ENCODE results near the gene ZDHHC8.

Gene ZDHHC8

GRCh38 chr22:20114506-20115475, 16.8 kb upstream of the ZDHHC8 start:
- DNase-seq (ENCODE audit: low read depth in 2 of 2) = no peak

GRCh38 chr22:20115691-20116375, 15.8 kb upstream of the ZDHHC8 start, which contains the start of gene RANBP1:
Gene RANBP1 (plus strand): TSS chr22:20116104. CDS start chr22:20116185, 81 bp downstream.
- no peak for DNase-seq (ENCODE audit: low read depth in 2 of 2)

- DNase-seq (ENCODE audit: low read depth in 2 of 2) = no peak
These were observed 15.1 kb upstream of the ZDHHC8 start for GRCh38 chr22:20116376-20116950.

DNA sequence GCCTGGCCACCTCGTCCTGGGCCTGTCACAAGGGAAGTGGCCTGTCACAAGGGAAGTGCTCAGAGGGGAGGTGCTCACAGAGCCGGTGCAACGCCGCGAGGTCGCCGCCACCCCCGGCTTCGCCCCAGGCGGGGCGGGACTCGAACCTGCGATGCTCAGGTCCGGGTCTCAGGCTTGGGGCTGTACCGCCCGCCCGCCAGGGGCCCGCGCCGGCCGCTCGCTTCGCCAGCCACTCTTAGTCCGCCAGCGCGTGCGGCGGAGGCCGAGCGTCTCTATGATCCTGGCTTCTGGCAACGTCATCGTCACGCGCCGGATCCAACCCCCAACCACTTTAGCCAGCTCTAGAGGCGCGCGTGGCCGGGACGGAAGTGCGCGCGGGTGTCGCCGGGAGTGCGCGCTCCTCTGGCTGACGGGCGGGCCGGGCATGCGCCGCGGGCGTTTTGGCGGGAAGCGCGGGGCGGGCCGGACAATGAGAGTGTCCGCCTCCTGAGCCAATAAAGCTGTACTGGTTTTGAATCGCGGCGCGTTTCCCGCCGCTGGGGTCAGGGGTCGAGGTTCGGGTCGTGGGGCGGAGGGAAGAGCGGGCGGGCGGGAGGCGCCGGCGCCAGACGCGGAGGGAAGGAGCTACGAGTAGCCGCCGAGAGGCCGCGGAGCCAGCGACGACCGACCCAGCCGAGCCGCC, 14.5 kb upstream of the ZDHHC8 start, which contains the start of gene TRMT2A:
Gene TRMT2A (minus strand): TSS at position 276 of the 682 bp plus-strand sequence. CDS start 320 bp downstream, outside the sequence.
- DNase-seq (ENCODE audit: low read depth in 2 of 2) = peak; percentile 93 to 94

GRCh38 chr22:20117633-20118299, 13.8 kb upstream of the ZDHHC8 start:
- DNase-seq (ENCODE audit: low read depth in 2 of 2) = peak; percentile 67 to 78

DNA sequence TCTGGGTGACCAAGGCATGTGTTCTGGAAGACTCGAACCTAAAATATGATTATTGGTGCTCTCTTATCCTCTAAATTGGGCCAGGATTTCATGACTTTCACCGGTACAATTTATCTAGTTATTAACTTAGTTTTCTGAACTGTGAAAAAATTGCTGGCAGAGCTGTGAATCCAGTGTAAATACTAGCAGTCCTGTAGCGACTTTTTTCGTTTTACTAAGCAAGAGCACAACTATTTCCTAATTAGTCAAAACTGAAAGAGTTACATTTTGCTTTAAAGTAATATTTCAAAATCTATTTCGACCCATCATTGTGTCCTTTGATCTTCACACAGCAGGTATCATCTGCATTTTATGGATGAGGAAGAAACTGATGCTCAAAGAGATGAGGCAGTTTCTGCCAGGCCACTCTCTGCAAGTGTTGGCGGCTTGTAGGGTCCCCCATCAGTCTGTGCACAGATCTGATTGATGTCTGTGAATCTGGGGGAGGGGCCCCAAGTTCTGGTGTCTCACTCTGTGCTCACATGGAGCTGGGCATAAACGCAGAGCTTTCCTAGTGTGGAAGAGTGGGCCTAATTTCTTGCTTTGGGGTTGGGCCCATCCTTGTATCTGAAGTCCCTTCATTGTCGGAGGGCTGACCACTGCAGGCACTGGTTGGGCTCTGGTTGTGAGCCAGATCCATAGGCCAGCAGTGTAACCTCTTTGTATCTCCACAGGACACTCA, 13.1 kb upstream of the ZDHHC8 start:
- no peak for DNase-seq (ENCODE audit: low read depth in 2 of 2)

DNA sequence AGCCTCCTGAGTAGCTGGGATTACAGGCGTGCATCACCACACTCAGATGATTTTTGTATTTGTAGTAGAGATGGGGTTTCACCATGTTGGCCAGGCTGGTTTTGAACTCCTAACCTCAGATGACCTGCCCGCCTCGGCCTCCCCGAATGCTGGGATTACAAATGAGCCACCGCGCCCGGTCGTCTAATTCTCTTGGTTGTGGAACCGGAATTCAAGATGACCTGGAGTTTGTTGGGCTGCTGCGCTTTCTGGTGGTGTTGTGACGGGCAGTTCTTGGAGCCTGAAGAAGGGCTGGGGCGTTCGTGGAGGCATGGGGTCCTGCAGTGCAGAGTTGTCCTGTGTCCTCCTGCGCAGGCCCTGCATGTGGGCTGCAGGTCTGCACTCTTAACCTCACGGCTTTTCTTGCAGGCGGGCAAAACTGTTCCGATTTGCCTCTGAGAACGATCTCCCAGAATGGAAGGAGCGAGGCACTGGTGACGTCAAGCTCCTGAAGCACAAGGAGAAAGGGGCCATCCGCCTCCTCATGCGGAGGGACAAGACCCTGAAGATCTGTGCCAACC, 9.7 kb upstream of the ZDHHC8 start:
- no peak for DNase-seq (ENCODE audit: low read depth in 2 of 2)

GRCh38 chr22:20123366-20124082, 8.1 kb upstream of the ZDHHC8 start:
- no peak for DNase-seq (ENCODE audit: low read depth in 2 of 2)

DNA sequence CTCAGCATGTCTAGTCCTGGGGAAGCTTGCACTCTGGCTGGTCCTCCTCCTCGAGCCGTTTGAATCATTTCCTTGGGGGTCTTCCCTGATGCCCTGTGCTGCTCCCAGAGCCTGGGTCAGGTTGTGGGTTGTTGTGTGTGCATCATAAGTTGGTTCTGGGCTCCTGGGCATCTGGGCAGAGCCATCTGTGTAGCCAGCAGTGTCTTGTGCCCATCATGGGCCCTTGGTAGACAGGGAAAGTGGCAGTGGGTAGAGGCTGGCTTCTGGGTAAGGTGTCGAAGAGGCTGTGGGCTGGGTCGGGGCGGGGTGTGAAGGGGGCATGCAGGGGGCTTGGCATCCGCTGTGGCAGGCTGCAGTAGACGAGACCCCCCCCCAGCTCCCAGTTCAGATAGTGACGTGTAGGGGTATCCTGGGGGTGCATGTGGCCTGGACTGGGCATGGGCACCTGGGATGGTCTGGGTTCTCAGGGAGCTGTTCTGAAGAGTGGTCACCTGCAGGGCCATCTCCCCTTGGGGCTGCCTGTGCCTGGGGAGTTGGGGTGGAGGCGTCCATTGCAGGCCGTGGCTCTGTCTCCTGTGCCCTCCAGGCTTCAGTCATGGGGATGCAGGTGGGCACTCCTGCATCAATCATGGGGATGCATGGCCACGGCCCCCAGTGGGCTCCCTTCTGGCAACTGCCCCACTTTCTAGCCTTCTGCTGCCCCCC, 7.4 kb upstream of the ZDHHC8 start:
- no peak for DNase-seq (ENCODE audit: low read depth in 2 of 2)

GRCh38 chr22:20125201-20126174, 6.1 kb upstream of the ZDHHC8 start:
- DNase-seq (ENCODE audit: low read depth in 2 of 2) = no peak

GRCh38 chr22:20126284-20127029, 5.1 kb upstream of the ZDHHC8 start:
- DNase-seq (ENCODE audit: low read depth in 2 of 2) = no peak

DNA sequence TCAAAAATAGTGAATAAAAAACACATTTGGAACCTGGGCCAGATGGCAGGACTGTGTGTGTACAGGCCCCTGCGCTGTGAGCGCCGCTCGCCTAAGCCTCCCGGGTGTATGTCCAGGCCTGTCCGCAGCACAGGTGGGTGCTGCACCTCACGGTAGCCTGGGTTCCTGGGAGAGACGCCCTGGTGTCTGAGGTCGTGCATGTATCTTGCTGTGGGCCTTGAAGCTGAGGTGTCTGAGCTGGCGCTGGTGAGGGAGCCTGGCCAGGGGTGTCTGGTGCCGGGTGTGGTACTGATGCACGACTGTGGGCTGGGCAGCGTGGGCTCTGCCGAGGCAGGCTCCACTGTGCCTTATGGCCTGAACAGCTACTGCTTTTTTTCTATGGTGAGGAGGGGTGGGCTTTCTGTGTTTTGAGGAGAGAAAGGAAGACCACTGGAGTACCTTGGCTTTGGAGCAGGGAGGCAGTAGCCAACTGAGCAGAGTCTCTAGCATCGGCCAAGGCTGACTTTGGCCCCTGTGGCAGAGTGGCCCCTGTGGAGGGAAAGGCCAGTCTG, 4.2 kb upstream of the ZDHHC8 start:
- no peak for DNase-seq (ENCODE audit: low read depth in 2 of 2)

GRCh38 chr22:20127869-20128618, 3.6 kb upstream of the ZDHHC8 start:
- no peak for DNase-seq (ENCODE audit: low read depth in 2 of 2)

DNA sequence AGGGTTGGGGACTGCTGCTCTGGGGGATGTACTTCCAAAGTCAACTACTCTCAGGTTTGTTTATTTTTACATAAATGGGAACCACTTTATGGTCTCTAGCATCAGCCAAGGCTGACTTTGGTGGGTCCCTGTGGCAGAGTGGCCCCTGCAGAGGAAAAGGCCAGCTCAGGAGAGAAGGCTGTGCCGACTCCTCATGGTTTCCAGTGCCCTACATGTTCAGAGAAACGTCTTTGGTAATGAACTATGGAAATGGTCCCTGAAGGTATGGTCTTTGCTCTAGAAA, 3.0 kb upstream of the ZDHHC8 start:
- no peak for DNase-seq (ENCODE audit: low read depth in 2 of 2)

DNA sequence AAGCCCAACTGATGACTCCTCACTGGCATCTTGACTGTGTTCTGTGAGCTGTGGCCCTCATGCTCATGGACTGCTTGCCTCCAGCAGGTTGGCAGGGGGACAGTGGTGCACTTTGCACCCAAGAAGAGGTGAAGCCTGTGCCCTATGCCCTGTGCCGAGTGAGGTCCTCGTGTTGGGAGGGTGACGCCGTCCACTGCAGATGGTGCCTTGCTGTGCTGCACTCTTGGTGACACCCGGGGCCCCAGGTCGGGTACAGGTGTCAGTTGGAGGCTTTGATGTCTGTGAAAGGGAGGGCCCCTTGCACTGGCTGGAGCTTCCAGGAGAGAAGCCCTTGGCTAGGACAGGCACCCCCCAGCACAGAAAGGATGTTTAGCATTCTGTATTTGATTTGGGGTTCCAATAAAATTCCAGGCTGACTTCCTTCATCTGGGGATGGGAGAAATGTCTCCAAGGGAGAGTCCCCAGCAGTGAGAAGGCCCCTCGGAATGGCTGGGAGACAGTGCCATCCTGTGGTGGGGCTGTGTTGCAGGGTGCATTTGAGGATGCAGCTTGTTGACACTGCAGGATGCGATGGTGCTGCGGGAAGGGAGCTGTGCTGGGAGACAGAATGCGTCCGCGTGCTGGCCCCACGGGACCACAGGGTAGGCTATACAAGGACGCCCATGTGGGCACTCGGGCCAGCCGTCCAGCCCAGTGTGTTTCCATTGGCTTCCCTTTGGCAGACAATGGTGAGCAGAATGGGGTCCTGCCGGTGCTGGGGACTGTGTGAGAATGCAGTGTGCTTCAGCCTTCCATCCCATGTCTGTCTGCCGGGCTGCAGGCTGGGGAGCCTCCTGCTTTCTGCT, 2.5 kb upstream of the ZDHHC8 start:
- peak in 1 of 2 experiments; percentile 42 for DNase-seq (ENCODE audit: low read depth in 2 of 2)

All from stimulated activated CD4-positive, alpha-beta T cell treated with anti-CD3 and anti-CD28 coated beads, Interleukin-12 subunit alpha, Interleukin-12 subunit beta, amount 100 ng/mL, for 24 hours (primary cell).